Left lung (tissue), 10 donors: ENCODE measurements around the gene IKZF2. TPM values are rescaled to one million over a fixed set of nuclear protein-coding genes. Genes with fewer than 3 reads are reported as not detected.

ENCODE experiments used
- ATAC-seq: fragments of 200-7000 bp; cut with Tn5 transposase; one replicate; pipeline ENCODE4 v1.9.1; 2020; ENCODE audit warnings: moderate library complexity
- DNase-seq, 4 donors: peaks; one replicate each; pipeline ENCODE4 v3.0.0-alpha.2; 2013 to 2020
- H3K27ac ChIP-seq, 2 donors: fragments of 200-600 bp; sonication (generic) in 1 of 2; one replicate each; pipeline versions ENCODE4 v1.5.0 to v1.8.0; 2020 to 2021
- H3K27me3 ChIP-seq, 2 donors: fragments of 200-600 bp; sonication (generic) in 1 of 2; one replicate each; pipeline versions ENCODE4 v1.5.0 to v1.8.0; 2020 to 2021
- H3K36me3 ChIP-seq, 2 donors: fragments of 200-600 bp; sonication (generic) in 1 of 2; one replicate each; pipeline versions ENCODE4 v1.5.0 to v1.8.0; 2020 to 2021
- H3K4me1 ChIP-seq, 2 donors: fragments of 200-600 bp; one replicate each; pipeline ENCODE4 v1.8.0; 2021
- H3K4me3 ChIP-seq, 2 donors: fragments of 200-600 bp; sonication (generic) in 1 of 2; one replicate each; pipeline versions ENCODE4 v1.5.0 to v1.8.0; 2020 to 2021; ENCODE audit warnings: mild to moderate bottlenecking in 1 of 2
- H3K9me3 ChIP-seq, 2 donors: fragments of 200-600 bp; sonication (generic) in 1 of 2; one replicate each; pipeline versions ENCODE4 v1.5.0 to v1.8.0; 2020 to 2021
- intact Hi-C, 2 donors: fragments of 100-400 bp; cut with DNase I; formaldehyde crosslinking; loops; one replicate each; pipeline versions ENCODE4 v1.11.2 to v1.14.2; 2022
- polyA plus RNA-seq, 6 donors: library from polyadenylated mRNA; unstranded; fragments of 120-200 nt; gene quantifications; one replicate each; pipeline ENCODE4 v1.2.1, GENCODE V29; 2013; ENCODE audit not compliant: insufficient read length in 6 of 6
- total RNA-seq, 2 donors: library from RNA; stranded (reverse); fragmentation: NEBNext Ultra II Directional; extraction: Animal tissue kit (Norgen Biotek cat#: 25700); gene quantifications; one replicate each; pipeline ENCODE4 v1.2.1, GENCODE V29; 2021
- TF ChIP-seq, protein P1 (sequence below), 2 donors: fragments of 200-600 bp; sonication (generic) in 1 of 2; IDR thresholded peaks; one replicate each; pipeline versions ENCODE4 v1.5.0 to v1.8.0; 2021; ENCODE audit warnings: antibody characterized with exemption in 2 of 2
- donor health status: DM: no; HTN: yes; CAD: no.
- donor health status: DM: no; HTN: no; CAD: no.

IKZF2 gene
- total and polyA plus RNA-seq, 8 donors, result 9.6 to 15.4 (median 12.2) TPM

DNA sequence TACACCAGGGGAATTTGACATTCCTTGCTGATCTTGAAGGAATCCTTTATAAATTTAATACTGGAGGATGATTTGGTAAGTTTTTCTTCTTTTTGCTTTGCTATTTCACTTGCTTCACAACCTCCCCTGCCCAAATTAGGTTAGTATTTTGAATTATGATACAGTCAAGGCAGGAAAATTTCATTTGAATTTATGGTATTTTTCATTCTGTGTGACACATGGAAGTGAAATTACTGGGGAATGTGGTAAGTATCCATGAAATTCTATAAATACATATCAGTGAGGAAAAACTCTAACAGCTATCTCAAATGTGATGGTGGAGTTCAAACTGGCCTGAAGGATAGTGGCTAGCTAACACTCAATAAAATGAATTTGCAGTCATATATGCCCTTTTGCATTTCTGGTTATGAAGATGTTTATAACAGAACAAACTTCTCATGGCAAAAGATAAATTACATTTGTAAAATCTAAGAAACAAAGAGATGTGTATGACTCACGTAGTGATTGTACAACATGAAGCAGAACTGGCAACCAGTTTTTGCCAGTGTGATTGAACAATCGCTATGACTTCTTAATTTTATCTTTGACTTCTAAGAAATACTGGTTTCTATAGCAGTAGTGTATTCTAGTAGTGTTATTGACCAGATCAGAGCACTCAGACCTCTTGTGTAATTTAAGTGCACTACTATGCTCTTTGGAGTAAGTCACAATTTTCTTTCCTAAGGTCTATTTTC is 152.6 kb downstream of the IKZF2 start:
- no peaks in the 10 kb centered on the region for H3K4me1 ChIP-seq
- H3K27me3 ChIP-seq, result no peaks in the 10 kb centered on the region
- ATAC-seq, result no peak
- intact Hi-C loops, result no loop called here
- TF ChIP-seq, protein P1, sequence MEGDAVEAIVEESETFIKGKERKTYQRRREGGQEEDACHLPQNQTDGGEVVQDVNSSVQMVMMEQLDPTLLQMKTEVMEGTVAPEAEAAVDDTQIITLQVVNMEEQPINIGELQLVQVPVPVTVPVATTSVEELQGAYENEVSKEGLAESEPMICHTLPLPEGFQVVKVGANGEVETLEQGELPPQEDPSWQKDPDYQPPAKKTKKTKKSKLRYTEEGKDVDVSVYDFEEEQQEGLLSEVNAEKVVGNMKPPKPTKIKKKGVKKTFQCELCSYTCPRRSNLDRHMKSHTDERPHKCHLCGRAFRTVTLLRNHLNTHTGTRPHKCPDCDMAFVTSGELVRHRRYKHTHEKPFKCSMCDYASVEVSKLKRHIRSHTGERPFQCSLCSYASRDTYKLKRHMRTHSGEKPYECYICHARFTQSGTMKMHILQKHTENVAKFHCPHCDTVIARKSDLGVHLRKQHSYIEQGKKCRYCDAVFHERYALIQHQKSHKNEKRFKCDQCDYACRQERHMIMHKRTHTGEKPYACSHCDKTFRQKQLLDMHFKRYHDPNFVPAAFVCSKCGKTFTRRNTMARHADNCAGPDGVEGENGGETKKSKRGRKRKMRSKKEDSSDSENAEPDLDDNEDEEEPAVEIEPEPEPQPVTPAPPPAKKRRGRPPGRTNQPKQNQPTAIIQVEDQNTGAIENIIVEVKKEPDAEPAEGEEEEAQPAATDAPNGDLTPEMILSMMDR (IDR thresholded peaks at IDR 0.05), result no peak
- DNase-seq, result no peak
- H3K4me3 ChIP-seq, result no peak overlapping the region
- H3K9me3 ChIP-seq, result no peaks in the 10 kb centered on the region
- H3K36me3 ChIP-seq, result no peaks in the 10 kb centered on the region
- no peak overlapping the region for H3K27ac ChIP-seq

DNA sequence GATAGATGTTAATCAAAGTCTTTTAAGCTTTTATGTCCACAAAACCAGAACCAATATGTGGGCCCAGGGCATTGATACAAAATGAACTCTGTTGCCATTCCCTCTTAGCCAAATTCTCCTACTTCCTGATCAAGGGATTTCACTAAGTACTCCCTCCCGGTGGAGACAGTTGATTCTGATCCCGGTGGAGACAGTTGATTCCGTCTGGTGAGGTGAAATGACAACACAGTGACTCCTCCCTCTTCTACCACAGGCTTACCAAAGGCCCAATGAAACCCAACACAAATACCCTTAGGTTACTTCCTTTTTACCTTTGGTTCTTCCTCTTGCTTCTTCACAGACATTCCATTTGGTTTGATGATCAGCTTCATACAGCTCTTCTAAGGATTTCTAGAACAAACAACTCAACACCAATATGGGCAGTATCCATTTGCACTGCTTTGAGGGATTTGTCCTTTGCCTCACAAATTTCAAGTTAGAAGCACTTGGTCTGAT is 153.8 kb downstream of the IKZF2 start:
- Histone ChIP-seq H3K9me3 (no peaks in the 10 kb centered on the region), H3K27me3 (no peaks in the 10 kb centered on the region), H3K4me3 (no peak overlapping the region), H3K4me1 (no peaks in the 10 kb centered on the region), H3K36me3 (no peaks in the 10 kb centered on the region), H3K27ac (no peak overlapping the region)
- ATAC-seq (no peak), DNase-seq (no peak)
- TF ChIP-seq, protein P1 (IDR thresholded peaks at IDR 0.05), result no peak
- intact Hi-C loops, result no loop called here

DNA sequence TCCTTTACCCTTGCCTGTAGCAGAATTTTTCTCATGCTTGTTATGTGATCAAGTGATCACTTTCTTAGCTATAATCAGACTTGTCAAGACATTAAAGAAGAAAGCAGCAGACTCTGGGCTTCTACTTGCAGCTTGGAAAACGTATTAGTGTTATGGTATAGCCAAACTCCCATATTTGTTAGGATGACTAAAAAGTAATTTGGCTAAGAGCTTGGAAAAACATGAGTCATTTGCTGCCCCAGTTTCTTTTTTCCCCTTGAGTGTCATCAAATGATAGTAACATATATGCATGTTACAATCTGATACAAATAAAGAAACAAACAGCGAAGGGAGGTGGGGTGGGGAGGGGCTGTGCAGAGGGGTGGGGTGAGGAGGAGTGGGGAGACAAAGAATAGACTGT is 155.5 kb downstream of the IKZF2 start:
- ATAC-seq, result no peak
- no peak overlapping the region for H3K27ac ChIP-seq
- no peaks in the 10 kb centered on the region for H3K4me1 ChIP-seq
- no peaks in the 10 kb centered on the region for H3K27me3 ChIP-seq
- intact Hi-C loops, result no loop called here
- DNase-seq, result no peak
- H3K4me3 ChIP-seq, result no peak overlapping the region
- TF ChIP-seq, protein P1 (IDR thresholded peaks at IDR 0.05), result no peak
- H3K9me3 ChIP-seq, result no peaks in the 10 kb centered on the region
- no peaks in the 10 kb centered on the region for H3K36me3 ChIP-seq

DNA sequence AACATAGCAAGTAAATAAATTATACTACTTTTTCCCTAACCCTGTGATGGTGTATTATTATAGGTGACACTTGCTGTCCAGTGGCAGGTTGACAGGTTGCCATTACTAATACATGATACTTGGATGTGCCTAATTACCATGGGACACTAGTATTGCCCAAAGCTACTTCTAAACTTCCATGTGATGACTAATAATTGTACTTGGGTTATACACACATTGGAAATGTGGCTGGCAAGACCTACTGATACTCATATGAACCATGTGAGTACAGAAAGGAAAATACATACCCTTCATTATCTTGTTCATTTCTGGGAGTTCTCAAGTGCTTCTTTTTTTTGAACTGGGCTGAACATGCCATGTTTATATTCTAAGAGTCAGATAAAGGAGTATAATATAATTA is 156.4 kb downstream of the IKZF2 start:
- Histone ChIP-seq H3K9me3 (no peaks in the 10 kb centered on the region), H3K27ac (no peak overlapping the region), H3K4me3 (no peak overlapping the region), H3K27me3 (no peaks in the 10 kb centered on the region), H3K36me3 (no peaks in the 10 kb centered on the region), H3K4me1 (no peaks in the 10 kb centered on the region)
- TF ChIP-seq, protein P1 (IDR thresholded peaks at IDR 0.05), result no peak
- DNase-seq, result no peak
- no peak for ATAC-seq
- intact Hi-C loops, result no loop called here

DNA sequence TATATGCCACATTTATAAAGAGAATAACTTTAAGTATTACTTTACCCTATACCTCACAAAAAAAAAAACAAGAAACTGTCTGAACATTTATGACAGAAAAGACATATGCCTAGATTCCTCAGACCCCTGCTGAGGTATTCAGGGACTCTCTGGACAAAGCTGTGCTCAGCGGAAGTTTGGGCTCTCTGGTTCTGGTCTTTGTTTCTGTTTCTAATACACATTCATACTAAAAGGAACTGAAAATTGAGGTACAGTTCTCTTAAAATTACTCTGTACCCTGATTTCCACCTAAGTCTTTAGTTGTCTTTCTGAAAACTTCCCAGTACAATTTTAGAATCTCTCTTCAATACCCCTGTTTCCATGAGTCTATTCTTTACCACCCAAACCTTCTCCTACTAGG is 160.3 kb downstream of the IKZF2 start:
- Histone ChIP-seq H3K36me3 (no peaks in the 10 kb centered on the region), H3K27me3 (no peaks in the 10 kb centered on the region), H3K9me3 (no peaks in the 10 kb centered on the region), H3K4me1 (no peaks in the 10 kb centered on the region), H3K4me3 (no peak overlapping the region), H3K27ac (no peak overlapping the region)
- intact Hi-C loops, result no loop called here
- no peak for DNase-seq
- no peak for ATAC-seq
- TF ChIP-seq, protein P1 (IDR thresholded peaks at IDR 0.05), result no peak
